ENCODE results near the gene PRKG1. TPM values are rescaled to one million over a fixed set of nuclear protein-coding genes. Genes with fewer than 3 reads are reported as not detected.

PRKG1 gene
- total RNA-seq, 2 donors from 2014 or later: 1.3 to 2.7 TPM

DNA sequence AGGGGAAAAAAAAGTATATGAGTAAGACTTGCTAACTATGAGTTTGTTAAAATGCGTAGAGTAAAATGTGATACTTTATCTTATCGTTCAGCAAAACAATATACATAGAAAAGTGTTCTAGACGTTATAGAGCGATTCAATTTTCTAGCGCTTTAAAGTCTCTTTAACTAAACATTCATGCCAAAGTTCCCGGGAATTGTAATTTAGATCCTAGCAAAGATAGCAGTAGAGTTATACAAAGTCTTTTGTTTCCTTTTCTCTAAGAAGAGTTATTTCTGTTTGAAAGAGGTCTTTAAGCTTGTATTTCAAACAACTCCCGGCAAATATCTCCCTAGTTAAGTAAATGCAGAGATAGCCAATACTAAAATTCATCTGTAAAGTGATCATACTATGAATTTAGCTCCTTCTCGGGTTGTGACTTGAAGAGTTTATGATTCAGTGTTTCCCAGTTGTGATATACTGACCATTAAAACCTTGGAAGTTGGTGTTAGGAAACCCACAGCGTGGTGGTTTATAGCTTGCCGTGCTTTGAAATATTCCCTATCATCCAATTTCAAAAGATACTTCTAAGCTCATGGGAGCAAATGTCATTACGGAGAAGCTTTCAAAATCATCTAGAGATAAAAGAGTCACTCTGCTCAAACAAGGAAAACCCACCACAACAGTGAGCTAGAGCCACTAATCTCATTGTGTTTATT is 453.4 kb downstream of the PRKG1 start:
- H3K4me1 Mint-ChIP-seq: peaks cover 16% of the 10 kb centered on the region
- H3K27me3 Mint-ChIP-seq (ENCODE audit: insufficient read depth): no peaks in the 10 kb centered on the region
- Histone ChIP-seq H3K9me3 (ENCODE audit: control insufficient read depth, low read length) (no peaks in the 10 kb centered on the region), H3K9ac (ENCODE audit: extremely low read depth, low read length, poor library complexity, severe bottlenecking) (no peak overlapping the region), H3K4me3 (ENCODE audit: low read length) (no peak overlapping the region), H3K36me3 (ENCODE audit: control insufficient read depth, insufficient read depth, low read length) (no peaks in the 10 kb centered on the region), H3K4me1 (ENCODE audit: control insufficient read depth, insufficient read depth, low read length) (peaks cover 12% of the 10 kb centered on the region), H3K27ac (ENCODE audit: low read depth, low read length) (no peak overlapping the region), H3K27me3 (ENCODE audit: control insufficient read depth, insufficient read depth, low read length, poor library complexity, severe bottlenecking) (no peaks in the 10 kb centered on the region)
- no peak for DNase-seq
- H3K27ac Mint-ChIP-seq: no peak overlapping the region
- TF ChIP-seq, protein P1, sequence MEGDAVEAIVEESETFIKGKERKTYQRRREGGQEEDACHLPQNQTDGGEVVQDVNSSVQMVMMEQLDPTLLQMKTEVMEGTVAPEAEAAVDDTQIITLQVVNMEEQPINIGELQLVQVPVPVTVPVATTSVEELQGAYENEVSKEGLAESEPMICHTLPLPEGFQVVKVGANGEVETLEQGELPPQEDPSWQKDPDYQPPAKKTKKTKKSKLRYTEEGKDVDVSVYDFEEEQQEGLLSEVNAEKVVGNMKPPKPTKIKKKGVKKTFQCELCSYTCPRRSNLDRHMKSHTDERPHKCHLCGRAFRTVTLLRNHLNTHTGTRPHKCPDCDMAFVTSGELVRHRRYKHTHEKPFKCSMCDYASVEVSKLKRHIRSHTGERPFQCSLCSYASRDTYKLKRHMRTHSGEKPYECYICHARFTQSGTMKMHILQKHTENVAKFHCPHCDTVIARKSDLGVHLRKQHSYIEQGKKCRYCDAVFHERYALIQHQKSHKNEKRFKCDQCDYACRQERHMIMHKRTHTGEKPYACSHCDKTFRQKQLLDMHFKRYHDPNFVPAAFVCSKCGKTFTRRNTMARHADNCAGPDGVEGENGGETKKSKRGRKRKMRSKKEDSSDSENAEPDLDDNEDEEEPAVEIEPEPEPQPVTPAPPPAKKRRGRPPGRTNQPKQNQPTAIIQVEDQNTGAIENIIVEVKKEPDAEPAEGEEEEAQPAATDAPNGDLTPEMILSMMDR (conservative IDR thresholded peaks at IDR 0.05): no peak
- H3K36me3 Mint-ChIP-seq (ENCODE audit: low read depth): no peaks in the 10 kb centered on the region
- 89 to 97% methylated on average over 5 to 11 of the region's 11 CpGs for WGBS, 2 experiments (ENCODE audit: insufficient coverage in 1 of 2, insufficient read length in 1 of 2)
- H3K9me3 Mint-ChIP-seq: no peaks in the 10 kb centered on the region
- no peak overlapping the region for H3K4me3 Mint-ChIP-seq

DNA sequence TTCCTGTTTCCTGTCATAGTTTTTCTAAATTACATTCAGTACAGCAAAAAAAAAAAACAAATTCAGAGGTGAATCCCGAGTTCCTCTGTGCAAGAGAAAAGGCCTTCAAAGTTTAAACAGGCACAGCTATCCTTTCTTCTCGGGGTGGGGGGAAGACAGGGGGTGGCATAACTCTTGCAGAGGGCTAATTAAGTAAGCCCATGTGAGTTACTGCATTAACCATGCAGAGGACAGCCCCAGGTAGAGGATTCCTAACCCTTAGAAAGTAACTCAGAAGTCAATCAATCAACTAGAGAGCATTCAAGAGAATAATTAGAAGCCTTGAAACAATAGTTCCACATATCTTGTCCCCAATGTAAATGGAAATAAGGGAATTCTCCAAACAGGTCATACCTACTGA is 454.2 kb downstream of the PRKG1 start:
- no peak overlapping the region for H3K4me3 ChIP-seq (ENCODE audit: low read length)
- H3K36me3 ChIP-seq (ENCODE audit: control insufficient read depth, insufficient read depth, low read length): no peaks in the 10 kb centered on the region
- no peak overlapping the region for H3K27ac ChIP-seq (ENCODE audit: low read depth, low read length)
- H3K27ac Mint-ChIP-seq: no peak overlapping the region
- H3K4me1 Mint-ChIP-seq: peaks cover 16% of the 10 kb centered on the region
- no peak for DNase-seq
- no peak overlapping the region for H3K4me3 Mint-ChIP-seq
- 38 to 58% methylated on average over 2 of the region's 2 CpGs for WGBS, 2 experiments (ENCODE audit: insufficient coverage in 1 of 2, insufficient read length in 1 of 2)
- no peaks in the 10 kb centered on the region for H3K27me3 ChIP-seq (ENCODE audit: control insufficient read depth, insufficient read depth, low read length, poor library complexity, severe bottlenecking)
- no peaks in the 10 kb centered on the region for H3K27me3 Mint-ChIP-seq (ENCODE audit: insufficient read depth)
- H3K9ac ChIP-seq (ENCODE audit: extremely low read depth, low read length, poor library complexity, severe bottlenecking): no peak overlapping the region
- no peaks in the 10 kb centered on the region for H3K36me3 Mint-ChIP-seq (ENCODE audit: low read depth)
- no peaks in the 10 kb centered on the region for H3K9me3 Mint-ChIP-seq
- no peaks in the 10 kb centered on the region for H3K9me3 ChIP-seq (ENCODE audit: control insufficient read depth, low read length)
- H3K4me1 ChIP-seq (ENCODE audit: control insufficient read depth, insufficient read depth, low read length): peaks cover 12% of the 10 kb centered on the region
- TF ChIP-seq, protein P1 (conservative IDR thresholded peaks at IDR 0.05): no peak

DNA sequence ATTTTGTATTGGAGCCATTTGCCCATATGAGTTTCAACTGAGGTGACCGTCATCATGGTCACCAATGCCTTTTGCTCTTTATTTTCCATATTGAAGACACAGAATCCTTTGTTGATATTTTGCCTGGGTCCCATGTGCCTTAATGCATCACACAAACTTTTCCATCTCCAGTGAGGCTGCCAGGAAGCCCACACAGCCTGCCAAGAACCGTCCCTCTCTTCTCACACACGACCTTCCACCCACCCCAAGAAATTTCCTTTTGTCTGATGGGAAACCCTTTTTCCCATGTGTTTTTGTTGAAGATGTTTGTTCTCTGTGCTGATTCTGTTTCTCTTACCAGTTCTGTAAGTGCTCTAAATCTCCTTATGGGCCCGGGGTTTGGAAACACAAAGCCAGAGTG is 456.3 kb downstream of the PRKG1 start:
- H3K4me3 ChIP-seq (ENCODE audit: low read length): no peak overlapping the region
- H3K27me3 ChIP-seq (ENCODE audit: control insufficient read depth, insufficient read depth, low read length, poor library complexity, severe bottlenecking): no peaks in the 10 kb centered on the region
- Mint-ChIP-seq H3K36me3 (ENCODE audit: low read depth) (no peaks in the 10 kb centered on the region), H3K27me3 (ENCODE audit: insufficient read depth) (no peaks in the 10 kb centered on the region), H3K9me3 (no peaks in the 10 kb centered on the region), H3K4me1 (peaks cover 16% of the 10 kb centered on the region), H3K4me3 (no peak overlapping the region), H3K27ac (no peak overlapping the region)
- no peaks in the 10 kb centered on the region for H3K9me3 ChIP-seq (ENCODE audit: control insufficient read depth, low read length)
- no peak overlapping the region for H3K9ac ChIP-seq (ENCODE audit: extremely low read depth, low read length, poor library complexity, severe bottlenecking)
- TF ChIP-seq, protein P1 (conservative IDR thresholded peaks at IDR 0.05): no peak
- H3K4me1 ChIP-seq (ENCODE audit: control insufficient read depth, insufficient read depth, low read length): peaks cover 12% of the 10 kb centered on the region
- 93 to 100% methylated on average over 1 to 4 of the region's 4 CpGs for WGBS, 2 experiments (ENCODE audit: insufficient coverage in 1 of 2, insufficient read length in 1 of 2)
- no peaks in the 10 kb centered on the region for H3K36me3 ChIP-seq (ENCODE audit: control insufficient read depth, insufficient read depth, low read length)
- no peak overlapping the region for H3K27ac ChIP-seq (ENCODE audit: low read depth, low read length)
- DNase-seq: no peak
